ENCODE data around the gene WDR5B. TPM values are rescaled to one million over a fixed set of nuclear protein-coding genes. Genes with fewer than 3 reads are reported as not detected.

WDR5B gene
- total RNA-seq, 3 donors from 2014 or later = 2.3 to 3.4 (median 3.2) TPM

DNA sequence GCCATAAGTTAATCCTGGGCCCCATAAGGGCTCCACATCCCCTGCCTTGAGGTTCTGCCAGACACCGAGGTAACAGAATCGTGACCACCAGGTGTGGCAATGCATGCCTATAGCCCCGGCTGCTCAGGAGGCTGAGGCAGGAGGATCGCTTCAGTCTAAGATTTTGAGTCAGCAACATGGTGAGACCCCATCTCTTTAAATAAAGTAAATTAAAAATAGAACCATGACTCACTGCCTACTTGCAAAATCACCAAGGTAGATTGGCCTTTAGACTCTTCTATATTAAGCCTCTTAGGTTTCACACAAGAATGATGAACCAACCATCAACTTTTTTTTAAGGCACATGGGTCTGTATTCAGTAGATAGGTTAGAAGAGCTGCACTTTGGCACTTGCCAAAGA, 9.7 kb downstream of the WDR5B start:
- Histone ChIP-seq H3K9me3 (no peaks in the 10 kb centered on the region), H3K4me1 (ENCODE audit: low read depth) (no peaks in the 10 kb centered on the region), H3K36me3 (ENCODE audit: low read depth) (peaks cover 4% of the 10 kb centered on the region), H3K4me3 (no peak overlapping the region)
- ATAC-seq (no peak), DNase-seq (no peak)
- intact Hi-C loops (cut with DNase I, micrococcal nuclease) = no loop called here
- TF ChIP-seq, protein P1, sequence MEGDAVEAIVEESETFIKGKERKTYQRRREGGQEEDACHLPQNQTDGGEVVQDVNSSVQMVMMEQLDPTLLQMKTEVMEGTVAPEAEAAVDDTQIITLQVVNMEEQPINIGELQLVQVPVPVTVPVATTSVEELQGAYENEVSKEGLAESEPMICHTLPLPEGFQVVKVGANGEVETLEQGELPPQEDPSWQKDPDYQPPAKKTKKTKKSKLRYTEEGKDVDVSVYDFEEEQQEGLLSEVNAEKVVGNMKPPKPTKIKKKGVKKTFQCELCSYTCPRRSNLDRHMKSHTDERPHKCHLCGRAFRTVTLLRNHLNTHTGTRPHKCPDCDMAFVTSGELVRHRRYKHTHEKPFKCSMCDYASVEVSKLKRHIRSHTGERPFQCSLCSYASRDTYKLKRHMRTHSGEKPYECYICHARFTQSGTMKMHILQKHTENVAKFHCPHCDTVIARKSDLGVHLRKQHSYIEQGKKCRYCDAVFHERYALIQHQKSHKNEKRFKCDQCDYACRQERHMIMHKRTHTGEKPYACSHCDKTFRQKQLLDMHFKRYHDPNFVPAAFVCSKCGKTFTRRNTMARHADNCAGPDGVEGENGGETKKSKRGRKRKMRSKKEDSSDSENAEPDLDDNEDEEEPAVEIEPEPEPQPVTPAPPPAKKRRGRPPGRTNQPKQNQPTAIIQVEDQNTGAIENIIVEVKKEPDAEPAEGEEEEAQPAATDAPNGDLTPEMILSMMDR (IDR thresholded peaks at IDR 0.05) = no peak

DNA sequence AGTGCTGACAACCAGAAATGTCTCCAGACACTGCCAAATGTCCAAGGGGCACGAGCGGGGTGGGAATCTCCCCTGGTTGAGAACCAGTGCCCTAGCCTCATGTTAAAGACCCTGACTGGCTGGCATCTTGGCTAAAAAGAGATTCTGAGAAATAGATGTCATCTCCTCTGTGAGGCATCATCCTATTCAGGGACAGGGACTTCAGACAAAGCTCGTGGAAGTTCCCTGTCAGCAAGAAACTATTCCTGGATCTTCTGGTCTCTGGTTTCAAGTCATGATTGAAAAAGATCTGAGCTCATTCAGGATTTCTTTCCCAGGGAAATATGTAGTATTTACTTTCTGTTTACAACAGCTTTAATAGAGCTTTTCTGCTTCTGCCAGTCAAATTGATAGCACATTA, 10.8 kb downstream of the WDR5B start:
- no peak for ATAC-seq
- Histone ChIP-seq H3K4me3 (no peak overlapping the region), H3K9me3 (no peaks in the 10 kb centered on the region), H3K4me1 (ENCODE audit: low read depth) (no peaks in the 10 kb centered on the region), H3K36me3 (ENCODE audit: low read depth) (peaks cover 4% of the 10 kb centered on the region)
- TF ChIP-seq, protein P1 (IDR thresholded peaks at IDR 0.05) = no peak
- intact Hi-C loops (cut with DNase I, micrococcal nuclease) = no loop called here
- DNase-seq = no peak

DNA sequence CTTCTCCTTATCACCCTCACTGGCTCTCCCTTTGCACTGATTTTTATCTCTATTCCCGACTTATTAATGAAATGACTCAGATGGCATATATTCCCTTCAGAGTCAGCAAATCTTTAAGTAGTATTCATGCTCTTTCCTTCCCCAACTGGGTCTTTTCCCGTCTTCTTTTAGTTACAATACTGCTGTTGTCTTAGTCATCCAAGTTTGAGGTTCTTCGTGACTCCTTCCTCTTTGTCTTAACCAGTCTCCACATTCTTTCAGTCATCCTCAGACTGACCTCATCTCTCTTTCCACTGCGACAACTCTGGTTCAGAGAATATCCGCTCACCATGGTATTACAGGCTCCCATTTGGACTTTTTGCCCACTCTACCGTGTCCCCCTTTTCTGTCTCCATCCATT, 12.4 kb downstream of the WDR5B start:
- Histone ChIP-seq H3K4me3 (no peak overlapping the region), H3K36me3 (ENCODE audit: low read depth) (peaks cover 4% of the 10 kb centered on the region), H3K4me1 (ENCODE audit: low read depth) (no peaks in the 10 kb centered on the region), H3K9me3 (no peaks in the 10 kb centered on the region)
- DNase-seq = no peak
- no peak for ATAC-seq
- TF ChIP-seq, protein P1 (IDR thresholded peaks at IDR 0.05) = no peak
- intact Hi-C loops (cut with DNase I, micrococcal nuclease) = no loop called here

DNA sequence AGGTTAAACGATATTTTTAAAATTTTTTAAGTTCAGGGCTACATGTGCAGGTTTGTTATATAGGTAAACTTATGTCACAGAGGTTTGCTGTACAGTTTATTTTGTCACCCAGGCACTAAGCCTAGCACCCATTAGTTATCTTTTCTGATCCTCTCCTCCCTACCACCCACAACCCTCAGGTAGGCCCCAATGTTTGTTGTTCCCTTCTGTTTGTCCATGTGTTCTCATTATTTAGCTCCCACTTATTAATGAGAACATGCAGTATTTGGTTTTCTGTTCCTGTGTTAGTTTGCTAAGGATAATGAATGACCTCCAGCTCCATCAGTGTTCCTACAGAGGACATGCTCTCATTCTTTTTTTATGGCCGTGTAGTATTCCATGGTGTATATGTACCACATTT, 16.9 kb downstream of the WDR5B start:
- Histone ChIP-seq H3K36me3 (ENCODE audit: low read depth) (no peaks in the 10 kb centered on the region), H3K4me3 (no peak overlapping the region), H3K9me3 (no peaks in the 10 kb centered on the region), H3K4me1 (ENCODE audit: low read depth) (no peaks in the 10 kb centered on the region)
- ATAC-seq (no peak), DNase-seq (no peak)
- TF ChIP-seq, protein P1 (IDR thresholded peaks at IDR 0.05) = no peak
- intact Hi-C loops (cut with DNase I, micrococcal nuclease) = loop anchor here (10.0 kb wide), 2 partner anchors 276 to 286 kb away; partner anchors contain the start of gene PARP14 (in 1 of the 2)

DNA sequence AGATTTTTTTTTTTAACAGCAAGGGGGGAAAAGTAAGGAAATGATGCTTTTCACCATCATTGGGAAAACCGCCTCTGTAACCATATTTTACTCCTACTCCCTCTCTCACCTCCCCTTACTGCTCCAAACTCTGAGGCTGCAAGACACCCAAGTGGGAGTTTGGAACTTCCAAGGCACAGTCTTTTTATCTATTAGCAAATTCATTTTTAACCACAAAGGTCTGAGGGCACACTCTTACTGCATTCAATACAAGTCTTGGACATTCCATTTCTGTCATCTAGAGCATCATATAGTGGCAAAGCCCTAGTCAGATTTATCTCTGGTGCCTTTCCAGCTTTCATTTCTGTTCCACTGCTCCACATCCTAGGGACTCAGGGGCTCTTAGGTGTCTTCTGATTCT, 18.7 kb downstream of the WDR5B start:
- ATAC-seq (no peak), DNase-seq (no peak)
- intact Hi-C loops (cut with DNase I, micrococcal nuclease) = loop anchor here (10.0 kb wide), 2 partner anchors 278 to 288 kb away; partner anchors contain the start of gene PARP14 (in 1 of the 2)

More for the DNA sequence above, 18.7 kb downstream of the WDR5B start:
- TF ChIP-seq, protein P1 (IDR thresholded peaks at IDR 0.05) = no peak
- no peaks in the 10 kb centered on the region for H3K9me3 ChIP-seq
- H3K4me1 ChIP-seq (ENCODE audit: low read depth) = no peaks in the 10 kb centered on the region
- no peaks in the 10 kb centered on the region for H3K36me3 ChIP-seq (ENCODE audit: low read depth)
- no peak overlapping the region for H3K4me3 ChIP-seq

Data from mucosa of descending colon (tissue), 3 donors.